HepG2 (cell line): ENCODE measurements around the gene C22orf39. TPM values are rescaled to one million over a fixed set of nuclear protein-coding genes. Genes with fewer than 3 reads are reported as not detected.

ENCODE experiments used
- AHR ChIP-seq: IDR thresholded peaks from 2 replicates; pipeline ENCODE4 v1.6.1; 2018; ENCODE audit warnings: missing genetic modification reagents, missing compliant biosample characterization
- BATF2 ChIP-seq: sonication (generic); formaldehyde crosslinking; IDR thresholded peaks from 2 replicates; pipeline ENCODE4 v1.8.0; 2022; ENCODE audit warnings: mild to moderate bottlenecking, missing genetic modification reagents, moderate library complexity
- EP300 ChIP-seq, 3 experiments: sonication (generic) in 1 of 3; formaldehyde crosslinking in 1 of 3; IDR thresholded peaks; 2 replicates each; pipeline versions ENCODE4 v1.5.1 to v1.6.1; 2011 to 2020; ENCODE audit warnings: low read depth in 2 of 3, low read length in 2 of 3, borderline replicate concordance in 1 of 3, improper control_type of control experiment in 1 of 3, mild to moderate bottlenecking in 1 of 3, missing genetic modification reagents in 1 of 3, moderate library complexity in 1 of 3
- GATA4 ChIP-seq: sonication (generic); IDR thresholded peaks from 2 replicates; pipeline ENCODE4 v1.6.1; 2016; ENCODE audit warnings: antibody characterized with exemption, low read depth, borderline replicate concordance
- HMG20B ChIP-seq: conservative IDR thresholded peaks from 2 replicates; pipeline ENCODE4 v1.6.1; 2016; ENCODE audit warnings: missing genetic modification reagents, missing compliant biosample characterization
- KDM5B ChIP-seq: sonication (generic); formaldehyde crosslinking; IDR thresholded peaks from 2 replicates; pipeline ENCODE4 v1.4.0; 2020; ENCODE audit warnings: missing genetic modification reagents, mild to moderate bottlenecking, borderline replicate concordance
- MTA1 ChIP-seq: sonication (generic); formaldehyde crosslinking; IDR thresholded peaks from 2 replicates; pipeline ENCODE4 v1.4.0; 2020; ENCODE audit warnings: missing genetic modification reagents, mild to moderate bottlenecking, borderline replicate concordance
- RBFOX2 ChIP-seq: fragments of 200-400 bp; formaldehyde crosslinking; IDR thresholded peaks from 2 replicates; pipeline ENCODE4 v1.6.1; 2017; ENCODE audit warnings: low read depth, mild to moderate bottlenecking, low read length
- RERE ChIP-seq: IDR thresholded peaks from 2 replicates; pipeline ENCODE4 v1.6.1; 2016; ENCODE audit warnings: low read depth, missing genetic modification reagents, missing compliant biosample characterization
- SATB2 ChIP-seq: sonication (generic); formaldehyde crosslinking; IDR thresholded peaks from 2 replicates; pipeline ENCODE4 v1.5.0; 2020; ENCODE audit warnings: missing genetic modification reagents
- STAG1 ChIP-seq: sonication (generic); formaldehyde crosslinking; IDR thresholded peaks from 2 replicates; pipeline ENCODE4 v1.4.0; 2020; ENCODE audit warnings: missing genetic modification reagents
- U2AF1 ChIP-seq: fragments of 200-400 bp; formaldehyde crosslinking; optimal IDR thresholded peaks from 2 replicates; pipeline ENCODE3; 2017; ENCODE audit warnings: mild to moderate bottlenecking, low read depth, low read length
- ZBTB21 ChIP-seq: sonication (generic); formaldehyde crosslinking; IDR thresholded peaks from 2 replicates; pipeline ENCODE4 v1.4.0; 2020; ENCODE audit warnings: missing genetic modification reagents
- ZBTB37 ChIP-seq: sonication (generic); formaldehyde crosslinking; IDR thresholded peaks from 2 replicates; pipeline ENCODE4 v1.4.0; 2020; ENCODE audit warnings: mild to moderate bottlenecking, missing genetic modification reagents
- ZFP62 ChIP-seq: sonication (generic); formaldehyde crosslinking; IDR thresholded peaks from 2 replicates; pipeline ENCODE4 v1.4.0; 2020; ENCODE audit warnings: missing genetic modification reagents
- ZFX ChIP-seq: sonication (generic); formaldehyde crosslinking; IDR thresholded peaks from 2 replicates; pipeline ENCODE4 v1.4.0; 2020; ENCODE audit warnings: mild to moderate bottlenecking, low read depth, missing genetic modification reagents, moderate library complexity
- ZFY ChIP-seq: sonication (generic); formaldehyde crosslinking; IDR thresholded peaks from 2 replicates; pipeline ENCODE4 v1.4.0; 2020; ENCODE audit warnings: missing genetic modification reagents
- ZNF598 ChIP-seq: sonication (generic); formaldehyde crosslinking; IDR thresholded peaks from 2 replicates; pipeline ENCODE4 v1.5.1; 2020; ENCODE audit warnings: mild to moderate bottlenecking, missing genetic modification reagents, borderline replicate concordance
- ZNF841 ChIP-seq: sonication (generic); formaldehyde crosslinking; IDR thresholded peaks from 2 replicates; pipeline ENCODE4 v1.8.1; 2023; ENCODE audit warnings: missing genetic modification reagents, borderline replicate concordance
- polyA plus RNA-seq, 8 experiments: library from polyadenylated mRNA; depleted of rRNA in 3 of 8; stranded (reverse) in 7 of 8; unstranded in 1 of 8; fragments of >200 nt; fragmentation: Illumina TruSeq in 4 of 8; extraction: Trizol in 4 of 8; gene quantifications; 2 replicates each; pipeline versions ENCODE4 v1.2.1 to v1.2.3, GENCODE V29; 2011 to 2016; ENCODE audit warnings: low read depth in 4 of 8, missing spikeins in 1 of 8, mixed read lengths in 1 of 8; ENCODE audit not compliant: insufficient read depth in 1 of 8
- total RNA-seq, 5 experiments: library from RNA; depleted of rRNA; stranded (reverse); fragments of >200 nt; fragmentation: Illumina TruSeq; extraction: Trizol; gene quantifications; 2 replicates each; pipeline ENCODE4 v1.2.3, GENCODE V29; 2016; ENCODE audit warnings: low read depth in 1 of 5
- TF ChIP-seq, protein P1 (sequence below): sonication (generic); formaldehyde crosslinking; IDR thresholded peaks from 2 replicates; pipeline ENCODE4 v1.4.0; 2020; ENCODE audit warnings: missing genetic modification reagents, borderline replicate concordance

C22orf39 gene
- total and polyA plus RNA-seq, 2 of the 13 experiments (the other 11 are each of a cell fraction or from before 2014, with no cell fraction given), result 23.4 to 26.4 TPM

GRCh38 chr22:19478901-19479354 lies 31.4 kb upstream of the C22orf39 start, which contains the start of gene UFD1 (continued):
- TF ChIP-seq ZFX (CRISPR knock-in tag) (peak; percentile 51), MTA1 (CRISPR knock-in tag) (no peak), BATF2 (no peak), U2AF1 (no peak), RERE (CRISPR knock-in tag) (no peak), ZFP62 (CRISPR knock-in tag) (no peak), SATB2 (CRISPR knock-in tag) (peak; percentile 42; the same call in 1 of the 2 replicates), ZBTB37 (CRISPR knock-in tag) (no peak), EP300 (IDR thresholded peaks at IDR 0.05; ENCODE audit: low read depth in 2 of 2, low read length in 2 of 2) (no peak; a peak in 1 of 4 replicates), EP300 (CRISPR knock-in tag; IDR thresholded peaks at IDR 0.05; ENCODE audit: borderline replicate concordance) (no peak), ZFY (CRISPR knock-in tag) (peak; percentile 82), HMG20B (CRISPR knock-in tag) (no peak), ZNF598 (CRISPR knock-in tag) (no peak), ZBTB21 (CRISPR knock-in tag) (no peak), KDM5B (peak; percentile 50; the same call in 1 of the 2 replicates), ZNF841 (CRISPR knock-in tag) (no peak), RBFOX2 (peak; percentile 80), STAG1 (CRISPR knock-in tag) (no peak), GATA4 (no peak), AHR (CRISPR knock-in tag) (no peak)
- TF ChIP-seq, protein P1, sequence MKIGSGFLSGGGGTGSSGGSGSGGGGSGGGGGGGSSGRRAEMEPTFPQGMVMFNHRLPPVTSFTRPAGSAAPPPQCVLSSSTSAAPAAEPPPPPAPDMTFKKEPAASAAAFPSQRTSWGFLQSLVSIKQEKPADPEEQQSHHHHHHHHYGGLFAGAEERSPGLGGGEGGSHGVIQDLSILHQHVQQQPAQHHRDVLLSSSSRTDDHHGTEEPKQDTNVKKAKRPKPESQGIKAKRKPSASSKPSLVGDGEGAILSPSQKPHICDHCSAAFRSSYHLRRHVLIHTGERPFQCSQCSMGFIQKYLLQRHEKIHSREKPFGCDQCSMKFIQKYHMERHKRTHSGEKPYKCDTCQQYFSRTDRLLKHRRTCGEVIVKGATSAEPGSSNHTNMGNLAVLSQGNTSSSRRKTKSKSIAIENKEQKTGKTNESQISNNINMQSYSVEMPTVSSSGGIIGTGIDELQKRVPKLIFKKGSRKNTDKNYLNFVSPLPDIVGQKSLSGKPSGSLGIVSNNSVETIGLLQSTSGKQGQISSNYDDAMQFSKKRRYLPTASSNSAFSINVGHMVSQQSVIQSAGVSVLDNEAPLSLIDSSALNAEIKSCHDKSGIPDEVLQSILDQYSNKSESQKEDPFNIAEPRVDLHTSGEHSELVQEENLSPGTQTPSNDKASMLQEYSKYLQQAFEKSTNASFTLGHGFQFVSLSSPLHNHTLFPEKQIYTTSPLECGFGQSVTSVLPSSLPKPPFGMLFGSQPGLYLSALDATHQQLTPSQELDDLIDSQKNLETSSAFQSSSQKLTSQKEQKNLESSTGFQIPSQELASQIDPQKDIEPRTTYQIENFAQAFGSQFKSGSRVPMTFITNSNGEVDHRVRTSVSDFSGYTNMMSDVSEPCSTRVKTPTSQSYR (CRISPR knock-in tag), result no peak
